ENCODE measurements around the gene TTLL11.
A peak's percentile ranks its signal among the peaks of the same experiment; 100 is the strongest.

The TTLL11 gene
- 3.5 to 4.8 reads per million in 2 donors for total RNA-seq

GRCh38 chr9:122092611-122093506 is at the start of gene TTLL11:
Gene TTLL11 (minus strand): TSS chr9:122093308. CDS start chr9:122093148, 160 bp downstream.
- DNase-seq, result peak; percentile 95

- DNase-seq, result no peak
Measured at GRCh38 chr9:122141671-122142070, 48.6 kb upstream of the TTLL11 start.

GRCh38 chr9:122140368-122141193 is 47.5 kb upstream of the TTLL11 start:
- DNase-seq, result no peak

- DNase-seq, result no peak
Measured at GRCh38 chr9:122138560-122139268, 45.6 kb upstream of the TTLL11 start.

GRCh38 chr9:122135529-122135859 is 42.4 kb upstream of the TTLL11 start:
- no peak for DNase-seq

GRCh38 chr9:122134822-122135528 is 41.9 kb upstream of the TTLL11 start:
- no peak for DNase-seq

- DNase-seq, result no peak
Measured at GRCh38 chr9:122133984-122134535, 41.0 kb upstream of the TTLL11 start.

GRCh38 chr9:122133263-122133983 is 40.3 kb upstream of the TTLL11 start:
- no peak for DNase-seq

- DNase-seq, result no peak
Measured at GRCh38 chr9:122132539-122132938, 39.4 kb upstream of the TTLL11 start.

- no peak for DNase-seq
Measured at GRCh38 chr9:122131401-122132001, 38.4 kb upstream of the TTLL11 start.

GRCh38 chr9:122130837-122131236 is 37.7 kb upstream of the TTLL11 start:
- no peak for DNase-seq

- DNase-seq, result no peak
Measured at GRCh38 chr9:122129969-122130368, 36.9 kb upstream of the TTLL11 start.

- DNase-seq, result no peak
Measured at GRCh38 chr9:122128969-122129343, 35.8 kb upstream of the TTLL11 start.

- DNase-seq, result peak; percentile 23
Measured at GRCh38 chr9:122128007-122128968, 35.2 kb upstream of the TTLL11 start.

GRCh38 chr9:122127396-122127798 is 34.3 kb upstream of the TTLL11 start:
- no peak for DNase-seq

- DNase-seq, result no peak
Measured at GRCh38 chr9:122126331-122127261, 33.5 kb upstream of the TTLL11 start.

- DNase-seq, result no peak
Measured at GRCh38 chr9:122125509-122126330, 32.6 kb upstream of the TTLL11 start.

GRCh38 chr9:122125158-122125508 is 32.0 kb upstream of the TTLL11 start:
- peak; percentile 33 for DNase-seq

Data from activated gamma-delta T cell (primary cell).